Activated T-cell treated with anti-CD3 and anti-CD28 coated beads, Interleukin-2, amount 50 U/mL, for 1 hour (primary cell): ENCODE measurements around the gene DNM2.
"Not testable (repeated sequence)": the region's sequence is repeated elsewhere in the genome, so short reads cannot be mapped to it uniquely, and the experiment has no call there.

Experiments used
- DNase-seq: peaks from one replicate; pipeline ENCODE4 v3.0.0-alpha.2; 2020

DNM2 gene

DNA sequence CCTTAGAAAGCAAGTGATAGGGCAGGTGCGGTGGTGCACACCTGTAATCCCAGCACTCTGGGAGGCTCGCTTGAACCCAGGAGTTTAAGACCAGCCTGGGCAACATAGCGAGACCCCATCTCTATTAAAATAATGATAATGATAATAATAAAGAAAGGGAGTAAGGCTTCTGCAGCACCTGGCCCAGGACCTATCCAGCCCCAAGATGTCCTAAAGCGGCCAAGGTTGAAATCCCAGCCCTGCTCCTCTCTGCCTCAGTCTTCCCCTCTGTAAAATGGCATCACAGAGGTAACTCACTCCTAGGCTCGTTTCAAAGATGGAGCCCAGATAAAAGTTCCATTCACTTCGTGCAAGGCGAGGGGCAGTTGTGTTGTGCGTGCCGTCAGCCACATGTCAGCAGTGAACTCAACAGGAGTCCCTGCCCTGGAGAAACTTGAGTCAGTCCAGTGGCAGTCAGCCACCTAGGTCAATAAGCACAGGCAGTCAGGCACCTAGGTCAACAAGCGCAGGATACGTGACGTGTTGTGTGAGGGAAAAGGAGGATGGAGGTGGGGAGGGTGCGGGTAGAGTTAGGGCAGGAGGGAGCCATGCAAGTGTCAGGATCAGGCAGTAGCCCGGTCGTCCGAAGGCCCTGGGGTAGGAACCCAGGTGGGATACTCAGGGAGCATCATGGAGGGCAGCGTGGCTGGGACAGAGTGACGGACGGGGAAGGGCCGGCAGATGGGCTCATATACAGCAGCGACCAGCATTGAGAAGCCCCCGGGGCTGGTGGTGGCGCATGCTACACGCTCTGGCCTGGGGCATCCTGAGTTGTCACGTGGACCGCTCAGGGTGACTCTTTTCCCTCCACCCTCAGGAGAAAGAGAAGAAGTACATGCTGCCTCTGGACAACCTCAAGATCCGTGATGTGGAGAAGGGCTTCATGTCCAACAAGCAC lies 101.5 kb downstream of the DNM2 start:
- no peak for DNase-seq

- DNase-seq, result no peak
These were observed 102.3 kb downstream of the DNM2 start for GRCh38 chr19:10820173-10820572.

GRCh38 chr19:10823690-10824089 lies 105.8 kb downstream of the DNM2 start:
- DNase-seq, result no peak

DNA sequence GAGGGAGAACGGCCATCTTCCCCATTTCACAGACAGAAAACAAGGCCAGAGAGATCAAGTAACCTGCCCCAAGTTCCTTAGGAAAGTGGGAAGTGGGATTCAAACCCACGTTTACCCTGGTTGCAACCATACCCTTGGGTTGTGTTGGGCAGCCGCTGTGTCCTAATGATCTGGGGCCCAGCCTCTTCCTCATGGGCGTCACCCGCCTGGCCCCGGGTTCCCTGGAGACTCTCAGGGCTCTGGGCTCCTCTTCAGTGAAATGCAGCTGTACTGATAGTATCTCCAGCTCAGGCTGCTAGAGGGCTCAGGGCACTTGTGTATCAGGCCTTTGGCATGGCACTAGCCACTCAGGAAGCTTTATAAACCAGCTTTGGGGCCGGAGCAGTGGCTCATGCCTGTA lies 108.4 kb downstream of the DNM2 start:
- DNase-seq, result no peak

- no peak for DNase-seq
These were observed 109.0 kb downstream of the DNM2 start for GRCh38 chr19:10826846-10827245.

DNA sequence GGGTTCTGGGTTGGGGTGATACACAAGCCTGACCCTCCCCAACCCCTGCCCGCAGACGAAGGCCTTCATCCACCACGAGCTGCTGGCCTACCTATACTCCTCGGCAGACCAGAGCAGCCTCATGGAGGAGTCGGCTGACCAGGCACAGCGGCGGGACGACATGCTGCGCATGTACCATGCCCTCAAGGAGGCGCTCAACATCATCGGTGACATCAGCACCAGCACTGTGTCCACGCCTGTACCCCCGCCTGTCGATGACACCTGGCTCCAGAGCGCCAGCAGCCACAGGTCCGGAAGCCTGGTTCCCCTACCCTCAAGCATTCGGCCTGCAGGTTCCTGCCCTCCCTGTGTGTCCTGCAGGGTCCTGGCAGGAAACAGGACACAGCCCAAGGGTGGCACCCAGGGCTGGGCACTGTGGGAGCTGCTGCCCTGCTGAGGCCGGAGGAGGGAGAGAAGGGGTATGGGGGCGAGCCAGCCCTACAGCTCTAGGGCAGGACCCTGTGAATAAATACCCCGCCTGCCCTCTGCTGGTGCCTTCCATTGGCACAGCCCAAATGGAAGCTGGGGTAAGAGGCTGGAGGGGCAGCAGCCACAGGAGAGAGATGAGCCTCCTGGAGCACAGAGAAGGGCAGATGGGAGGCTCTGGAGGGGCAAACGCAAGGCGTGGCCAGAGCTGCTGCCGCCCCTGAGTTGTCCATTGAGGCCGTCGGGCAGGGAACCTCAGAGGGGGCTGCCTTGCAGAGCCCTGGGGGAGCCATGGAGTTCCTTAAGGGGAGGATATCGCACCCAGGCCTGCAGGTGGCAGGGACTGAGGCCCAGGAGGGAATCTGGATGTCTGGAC lies 111.3 kb downstream of the DNM2 start:
- no peak for DNase-seq

DNA sequence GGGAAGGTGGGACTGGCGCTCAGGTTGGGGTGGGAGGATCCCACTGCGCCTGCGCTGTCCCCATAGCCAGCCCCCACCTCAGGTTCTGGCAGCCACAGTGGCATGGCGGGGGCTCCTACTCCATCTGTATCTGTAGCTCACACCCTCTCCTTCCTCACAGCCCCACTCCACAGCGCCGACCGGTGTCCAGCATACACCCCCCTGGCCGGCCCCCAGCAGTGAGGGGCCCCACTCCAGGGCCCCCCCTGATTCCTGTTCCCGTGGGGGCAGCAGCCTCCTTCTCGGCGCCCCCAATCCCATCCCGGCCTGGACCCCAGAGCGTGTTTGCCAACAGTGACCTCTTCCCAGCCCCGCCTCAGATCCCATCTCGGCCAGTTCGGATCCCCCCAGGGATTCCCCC lies 112.1 kb downstream of the DNM2 start:
- DNase-seq, result no peak

DNA sequence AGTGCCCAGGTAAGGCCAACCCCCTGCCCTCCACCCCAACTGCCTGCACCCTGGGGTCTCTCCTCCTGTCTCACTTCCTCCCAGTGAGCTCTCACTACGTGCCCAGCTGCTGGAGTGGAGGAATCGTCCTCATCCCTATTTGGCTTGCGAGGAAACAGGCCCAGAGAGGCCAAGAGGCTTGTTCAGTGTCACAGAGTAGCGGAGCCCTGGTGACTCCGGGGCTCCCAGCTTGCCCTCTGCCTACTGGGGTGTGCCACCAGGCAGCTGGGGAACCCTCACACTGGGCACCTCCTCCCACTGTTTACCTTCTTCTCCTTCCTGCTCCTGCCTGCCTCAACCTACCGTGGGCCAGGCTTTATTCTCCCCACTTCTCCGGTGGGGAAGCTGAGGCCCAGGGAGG lies 112.5 kb downstream of the DNM2 start:
- no peak for DNase-seq

- DNase-seq, result no peak
These were observed 113.3 kb downstream of the DNM2 start for GRCh38 chr19:10830931-10831779.

DNA sequence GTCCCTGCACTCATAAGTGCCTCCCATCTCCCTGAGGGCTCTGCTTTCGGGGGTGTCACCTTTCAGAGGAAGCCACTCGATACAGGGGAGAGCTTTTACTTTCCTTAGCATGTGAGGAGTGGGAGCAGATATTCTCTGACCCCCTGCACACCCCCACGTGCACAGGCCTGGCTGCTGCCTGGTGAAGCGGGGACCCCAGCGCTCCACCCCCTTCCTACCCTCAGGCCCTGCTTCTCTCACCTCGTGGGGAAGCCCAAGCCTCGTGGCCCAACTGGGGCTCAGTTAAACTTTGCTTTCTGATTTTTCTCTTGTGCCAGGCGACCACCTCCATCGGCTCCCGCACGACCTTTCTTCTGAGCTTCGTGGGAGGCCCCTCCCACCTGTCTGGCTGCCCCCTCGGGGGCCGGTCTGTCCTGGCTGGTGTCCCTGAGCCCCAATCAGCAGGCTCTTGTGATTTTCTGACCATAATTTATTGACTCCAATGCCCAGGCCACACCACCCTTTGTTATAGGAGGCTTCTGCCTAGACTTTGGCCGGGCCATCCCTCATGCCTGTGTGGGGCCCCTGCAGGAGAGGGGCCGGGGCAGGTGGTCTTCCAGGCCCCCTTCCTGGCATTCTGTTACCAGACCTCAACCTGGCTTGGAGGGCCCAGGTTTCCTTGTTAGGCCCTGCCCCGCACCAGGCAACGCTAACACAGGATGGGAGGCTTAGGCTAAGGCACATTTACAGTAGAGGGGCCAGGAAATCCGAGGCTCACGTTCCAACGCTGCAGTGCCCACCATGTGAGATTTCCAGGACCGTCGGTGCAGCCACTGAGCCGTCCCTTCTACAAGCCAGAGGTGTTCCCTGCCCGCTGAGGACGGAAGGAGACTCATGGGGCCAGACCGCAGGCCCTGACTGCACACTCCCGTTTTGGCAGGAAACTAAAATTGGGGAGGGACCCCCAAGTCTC lies 114.4 kb downstream of the DNM2 start:
- DNase-seq, result no peak

- DNase-seq, result no peak
These were observed 115.0 kb downstream of the DNM2 start for GRCh38 chr19:10832939-10833296.

- DNase-seq, result no peak
These were observed 117.3 kb downstream of the DNM2 start for GRCh38 chr19:10835089-10835753.

DNA sequence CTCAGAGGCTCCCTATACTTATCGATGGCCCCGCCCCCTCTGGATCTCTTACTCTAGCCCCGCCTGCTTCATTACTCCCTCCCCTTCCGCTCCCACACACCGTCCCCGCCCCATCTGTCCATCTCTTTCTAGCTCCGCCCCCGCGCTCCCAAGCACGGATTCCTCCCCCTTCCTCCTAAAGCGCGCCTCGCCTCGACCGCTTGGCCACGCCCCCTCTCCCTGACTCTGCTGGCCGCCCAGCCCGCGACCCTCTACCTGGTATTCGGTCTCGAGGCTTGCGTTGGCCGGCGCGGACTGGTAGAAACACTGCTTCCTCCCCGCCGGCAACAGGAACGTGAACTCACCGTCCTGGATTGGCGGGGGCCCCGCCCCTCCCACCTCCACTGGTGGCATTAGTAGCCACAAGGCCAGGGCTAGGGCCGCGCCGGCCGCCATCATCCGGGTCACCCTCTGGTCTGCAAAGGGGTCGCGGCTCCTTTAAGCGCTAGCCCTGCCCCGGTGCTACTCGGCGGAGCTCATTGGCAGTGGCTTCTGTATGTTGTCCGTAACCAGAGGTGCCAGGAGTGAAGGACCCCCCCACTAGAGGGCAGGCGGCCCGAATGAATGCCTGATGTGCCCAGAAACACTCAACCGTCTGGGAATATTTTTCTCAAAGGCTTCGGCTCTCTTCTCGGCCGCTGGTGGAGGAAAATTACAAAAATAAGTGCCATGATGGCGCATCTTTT lies 118.0 kb downstream of the DNM2 start, which contains the start of gene TMED1:
TMED1 (minus strand) TSS at position 459 of the 725 bp plus-strand sequence; CDS start at position 438, 21 bp downstream.
- DNase-seq, result peak; percentile 90

GRCh38 chr19:10836479-10837330 lies 118.8 kb downstream of the DNM2 start:
- DNase-seq, result no peak

DNA sequence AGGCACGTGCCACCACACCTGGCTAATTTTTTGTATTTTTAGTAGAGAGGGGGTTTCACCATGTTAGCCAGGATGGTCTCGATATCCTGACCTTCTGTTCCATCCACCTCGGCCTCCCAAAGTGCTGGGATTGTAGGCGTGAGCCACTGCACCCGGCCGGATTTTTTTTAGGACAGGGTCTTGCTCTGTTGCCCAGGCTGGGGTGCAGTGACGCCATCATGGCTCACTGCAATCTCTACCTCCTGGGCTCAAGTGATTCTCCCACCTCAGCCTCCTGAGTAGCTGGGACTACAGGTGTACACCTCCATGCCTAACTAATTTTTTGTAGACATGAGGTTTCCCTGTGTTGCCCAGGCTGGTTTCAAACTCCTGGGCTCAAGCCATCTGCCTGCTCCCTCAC lies 119.8 kb downstream of the DNM2 start:
- DNase-seq, result not testable (repeated sequence)

GRCh38 chr19:10838377-10838776 lies 120.5 kb downstream of the DNM2 start:
- DNase-seq, result no peak

GRCh38 chr19:10839114-10840050 lies 121.5 kb downstream of the DNM2 start:
- DNase-seq, result no peak

- DNase-seq, result no peak
These were observed 124.9 kb downstream of the DNM2 start for GRCh38 chr19:10842788-10843187.
